ENCODE measurements around the gene PHF1. TPM values are rescaled to one million over a fixed set of nuclear protein-coding genes. Genes with fewer than 3 reads are reported as not detected.

PHF1 gene
- total and polyA plus RNA-seq, 2 of the 13 experiments (the other 11 are each of a cell fraction or from before 2014, with no cell fraction given) = 25.4 to 61.9 TPM

GRCh38 chr6:33410050-33410710 is 634 bp upstream of the PHF1 start (continued):
- TF ChIP-seq TRIM22 (IDR thresholded peaks at IDR 0.05) (no peak), ZNF367 (CRISPR knock-in tag; IDR thresholded peaks at IDR 0.05; ENCODE audit: borderline replicate concordance) (0 out of 2 replicates have a peak, but pooled peaks have one; percentile 43), NCOA5 (CRISPR knock-in tag; IDR thresholded peaks at IDR 0.05) (0 out of 2 replicates have a peak, but pooled peaks have one; percentile 58), EED (CRISPR knock-in tag; IDR thresholded peaks at IDR 0.05) (no peak; the same call in 1 of the 2 replicates), TRIM24 (CRISPR knock-in tag; IDR thresholded peaks at IDR 0.05) (no peak), GATA4 (IDR thresholded peaks at IDR 0.05; ENCODE audit: borderline replicate concordance, low read depth) (0 out of 2 replicates have a peak, but pooled peaks have one; percentile 28), ZNF563 (CRISPR knock-in tag; IDR thresholded peaks at IDR 0.05) (peak; percentile 94; the same call in 1 of the 2 replicates), ZNF432 (CRISPR knock-in tag; IDR thresholded peaks at IDR 0.05; ENCODE audit: borderline replicate concordance) (no peak), ZNF615 (CRISPR knock-in tag; IDR thresholded peaks at IDR 0.05; ENCODE audit: borderline replicate concordance) (no peak), PHF20 (CRISPR knock-in tag; IDR thresholded peaks at IDR 0.05) (peak; percentile 60; the same call in 1 of the 2 replicates), ZNF543 (CRISPR knock-in tag; IDR thresholded peaks at IDR 0.05) (peak; percentile 28; the same call in 1 of the 2 replicates), MATR3 (CRISPR knock-in tag; IDR thresholded peaks at IDR 0.05) (no peak), CERS6 (CRISPR knock-in tag; IDR thresholded peaks at IDR 0.05) (no peak; the same call in 1 of the 2 replicates), ZFP90 (CRISPR knock-in tag; IDR thresholded peaks at IDR 0.05; ENCODE audit: borderline replicate concordance) (peak; percentile 87), TFE3 (CRISPR knock-in tag; IDR thresholded peaks at IDR 0.05) (peak; percentile 83), ZNF570 (CRISPR knock-in tag; IDR thresholded peaks at IDR 0.05; ENCODE audit: borderline replicate concordance) (no peak), KDM1A (CRISPR knock-in tag; IDR thresholded peaks at IDR 0.05) (no peak), HOXD1 (CRISPR knock-in tag; IDR thresholded peaks at IDR 0.05) (peak; percentile 91; the same call in 1 of the 2 replicates), GMEB1 (CRISPR knock-in tag; IDR thresholded peaks at IDR 0.05; ENCODE audit: borderline replicate concordance) (peak; percentile 95), HES4 (CRISPR knock-in tag; IDR thresholded peaks at IDR 0.05; ENCODE audit: borderline replicate concordance) (peak; percentile 98), GABPA (IDR thresholded peaks at IDR 0.05; ENCODE audit: low read depth, low read length) (no peak), GABPA (CRISPR knock-in tag; IDR thresholded peaks at IDR 0.05; ENCODE audit: low read depth) (peak; percentile 75; the same call in 1 of the 2 replicates), JDP2 (CRISPR knock-in tag; IDR thresholded peaks at IDR 0.05; ENCODE audit: borderline replicate concordance) (peak; percentile 92; the same call in 1 of the 2 replicates), SYNCRIP (IDR thresholded peaks at IDR 0.05; ENCODE audit: insufficient read depth, low read depth, low read length) (no peak), PLRG1 (conservative IDR thresholded peaks at IDR 0.05) (no peak)
